Colonic mucosa (tissue), 4 donors: ENCODE data around the gene GCLC. TPM values are rescaled to one million over a fixed set of nuclear protein-coding genes. Genes with fewer than 3 reads are reported as not detected.
A peak's percentile ranks its signal among the peaks of the same experiment; 100 is the strongest.

Experiments
- DNase-seq: peaks from one replicate; pipeline ENCODE4 v3.0.0-alpha.2; 2020
- H3K27ac ChIP-seq: fragments of 200-600 bp; one replicate; pipeline ENCODE4 v1.8.0; 2021
- H3K27me3 ChIP-seq: fragments of 200-600 bp; one replicate; pipeline ENCODE4 v1.8.0; 2021
- H3K36me3 ChIP-seq: fragments of 200-600 bp; one replicate; pipeline ENCODE4 v1.8.0; 2021
- H3K4me1 ChIP-seq: fragments of 200-600 bp; one replicate; pipeline ENCODE4 v1.8.0; 2021; ENCODE audit warnings: mild to moderate bottlenecking
- H3K4me3 ChIP-seq: fragments of 200-600 bp; one replicate; pipeline ENCODE4 v1.8.0; 2021
- H3K9ac ChIP-seq, 2 donors: one replicate each; pipeline ENCODE4 v1.7.0; 2013; ENCODE audit warnings: control low read depth in 2 of 2, low read depth in 2 of 2, low read length in 2 of 2
- H3K9me3 ChIP-seq: fragments of 200-600 bp; one replicate; pipeline ENCODE4 v1.8.0; 2021
- intact Hi-C: fragments of 100-400 bp; cut with DNase I; formaldehyde crosslinking; loops from one replicate; pipeline ENCODE4 v1.14.1; 2022
- total RNA-seq, 2 donors: library from RNA; stranded (reverse); fragmentation: NEBNext Ultra II Directional in 1 of 2; extraction: Animal tissue kit (Norgen Biotek cat#: 25700) in 1 of 2; gene quantifications; one replicate each; pipeline ENCODE4 v1.2.1, GENCODE V29; 2021
- TF ChIP-seq, protein P1 (sequence below): fragments of 200-600 bp; IDR thresholded peaks from one replicate; pipeline ENCODE4 v1.8.0; 2022; ENCODE audit warnings: antibody characterized with exemption, mild to moderate bottlenecking
- donor health status: healthy.
- donor health status: DM: no; HTN: no; CAD: no.
- donor health status: DM: no; HTN: no; CAD: no.

The GCLC gene
- 10 to 100 TPM; 35.0 to 37.1 TPM for total RNA-seq

DNA sequence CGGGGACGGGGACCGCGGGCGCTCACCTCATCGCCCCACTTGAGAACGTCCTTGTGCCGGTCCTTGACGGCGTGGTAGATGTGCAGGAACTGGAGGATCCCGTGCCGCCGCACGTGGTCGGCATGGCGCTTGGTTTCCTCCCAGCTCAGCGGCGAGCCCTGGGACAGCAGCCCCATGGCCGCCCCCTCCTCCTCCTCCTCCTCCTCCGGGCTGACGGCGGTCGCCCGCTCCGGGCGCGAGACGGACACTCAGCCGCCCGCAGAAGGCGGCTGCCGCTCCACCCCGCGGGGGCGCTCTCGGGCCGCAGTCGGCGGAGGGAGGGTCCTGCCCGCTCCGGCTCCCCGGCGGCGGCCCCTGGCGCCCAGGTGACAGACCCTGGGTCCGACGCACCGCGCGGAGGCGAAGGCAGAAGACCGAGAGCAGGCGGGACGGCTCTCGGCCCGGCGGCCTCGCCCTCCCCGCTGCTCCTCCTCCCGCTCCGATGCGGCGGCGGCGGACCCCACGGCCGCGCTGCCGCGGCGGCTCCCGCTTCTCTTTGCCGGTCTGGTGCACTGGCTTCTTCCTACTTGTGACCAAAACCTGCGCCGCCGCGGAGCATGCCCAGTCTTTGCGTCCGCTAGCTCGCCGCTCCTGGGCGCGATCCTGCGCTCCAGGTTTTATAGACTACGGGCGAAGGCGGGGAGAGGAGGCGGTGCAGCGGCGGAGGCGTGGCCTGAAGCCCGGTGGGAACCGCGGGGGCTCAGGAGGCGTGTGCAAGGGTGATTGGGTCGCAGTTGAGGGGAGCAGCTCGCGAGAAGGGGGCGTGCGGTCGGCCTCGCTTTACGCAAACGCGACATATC, at the start of gene GCLC:
Gene GCLC (minus strand): TSS at position 632 of the 839 bp plus-strand sequence. CDS start 456 bp downstream, at position 176.
- Histone ChIP-seq H3K27me3 (no peaks in the 10 kb centered on the region), H3K36me3 (no peaks in the 10 kb centered on the region), H3K4me1 (peaks cover 6% of the 10 kb centered on the region), H3K9ac (peak within 1 kb of the TSS; percentile 85 to 86), H3K27ac (peak within 1 kb of the TSS; percentile 95), H3K9me3 (no peaks in the 10 kb centered on the region), H3K4me3 (peak within 1 kb of the TSS; percentile 77)
- TF ChIP-seq, protein P1, sequence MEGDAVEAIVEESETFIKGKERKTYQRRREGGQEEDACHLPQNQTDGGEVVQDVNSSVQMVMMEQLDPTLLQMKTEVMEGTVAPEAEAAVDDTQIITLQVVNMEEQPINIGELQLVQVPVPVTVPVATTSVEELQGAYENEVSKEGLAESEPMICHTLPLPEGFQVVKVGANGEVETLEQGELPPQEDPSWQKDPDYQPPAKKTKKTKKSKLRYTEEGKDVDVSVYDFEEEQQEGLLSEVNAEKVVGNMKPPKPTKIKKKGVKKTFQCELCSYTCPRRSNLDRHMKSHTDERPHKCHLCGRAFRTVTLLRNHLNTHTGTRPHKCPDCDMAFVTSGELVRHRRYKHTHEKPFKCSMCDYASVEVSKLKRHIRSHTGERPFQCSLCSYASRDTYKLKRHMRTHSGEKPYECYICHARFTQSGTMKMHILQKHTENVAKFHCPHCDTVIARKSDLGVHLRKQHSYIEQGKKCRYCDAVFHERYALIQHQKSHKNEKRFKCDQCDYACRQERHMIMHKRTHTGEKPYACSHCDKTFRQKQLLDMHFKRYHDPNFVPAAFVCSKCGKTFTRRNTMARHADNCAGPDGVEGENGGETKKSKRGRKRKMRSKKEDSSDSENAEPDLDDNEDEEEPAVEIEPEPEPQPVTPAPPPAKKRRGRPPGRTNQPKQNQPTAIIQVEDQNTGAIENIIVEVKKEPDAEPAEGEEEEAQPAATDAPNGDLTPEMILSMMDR: peak; percentile 61
- intact Hi-C loops: loop anchor here (2.0 to 5.0 kb wide), 2 partner anchors 47 to 108 kb away; no protein-coding TSS in a partner anchor
- peak; percentile 95 for DNase-seq

- Histone ChIP-seq H3K4me3 (no peak overlapping the region), H3K27me3 (no peaks in the 10 kb centered on the region), H3K36me3 (no peaks in the 10 kb centered on the region), H3K4me1 (no peaks in the 10 kb centered on the region), H3K27ac (no peak overlapping the region), H3K9me3 (no peaks in the 10 kb centered on the region), H3K9ac (no peak overlapping the region)
- DNase-seq: no peak
- TF ChIP-seq, protein P1: no peak
- intact Hi-C loops: no loop called here
These were observed 49.7 kb upstream of the GCLC start for GRCh38 chr6:53594596-53594995.

DNA sequence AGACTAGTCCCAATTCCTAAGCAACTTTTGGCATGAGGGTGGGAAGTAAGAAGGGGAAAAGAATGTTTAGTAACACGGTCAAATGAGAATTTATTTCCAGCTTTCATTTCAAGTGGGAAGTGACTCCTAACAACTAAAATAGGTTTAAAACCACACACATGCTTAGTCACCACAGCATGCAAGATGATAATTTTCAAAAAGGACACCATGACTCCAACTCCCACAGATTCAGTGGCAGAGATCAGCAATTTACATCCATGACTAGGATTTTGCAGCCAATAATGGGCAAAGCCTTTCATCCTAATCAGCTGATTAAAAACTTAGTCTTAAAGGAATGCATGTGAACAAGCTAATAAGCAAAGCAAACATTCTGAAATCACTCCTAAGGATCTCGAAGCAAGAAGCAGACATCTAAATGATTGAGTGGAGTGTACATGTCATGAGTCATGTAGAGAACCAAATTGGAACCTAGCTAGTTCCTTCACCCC, 48.1 kb upstream of the GCLC start:
- no peaks in the 10 kb centered on the region for H3K36me3 ChIP-seq
- DNase-seq: no peak
- TF ChIP-seq, protein P1: no peak

DNA sequence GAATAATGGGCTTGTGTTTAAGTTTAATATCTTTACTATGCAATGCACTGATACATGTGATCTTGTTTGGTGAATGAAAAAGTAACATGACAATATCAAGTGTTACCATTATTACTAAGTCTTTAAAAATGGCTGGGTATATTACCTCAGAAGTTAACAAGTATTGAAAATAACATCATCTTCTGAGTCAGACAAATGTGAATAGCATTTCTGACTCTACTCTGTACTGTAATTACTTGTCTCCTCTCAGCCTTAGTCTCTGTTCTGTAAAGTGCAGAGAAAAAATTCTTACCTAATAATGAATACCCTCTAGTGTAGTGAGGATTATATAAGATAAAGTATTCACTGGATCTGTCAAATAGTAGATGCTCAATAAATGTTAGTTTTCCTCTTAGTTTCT, 47.0 kb upstream of the GCLC start:
- no peaks in the 10 kb centered on the region for H3K36me3 ChIP-seq

More for the DNA sequence above, 48.1 kb upstream of the GCLC start:
- no peaks in the 10 kb centered on the region for H3K4me1 ChIP-seq
- no peak overlapping the region for H3K4me3 ChIP-seq
- H3K27ac ChIP-seq: no peak overlapping the region
- no peaks in the 10 kb centered on the region for H3K9me3 ChIP-seq
- H3K27me3 ChIP-seq: no peaks in the 10 kb centered on the region
- no peak overlapping the region for H3K9ac ChIP-seq
- intact Hi-C loops: no loop called here

DNA sequence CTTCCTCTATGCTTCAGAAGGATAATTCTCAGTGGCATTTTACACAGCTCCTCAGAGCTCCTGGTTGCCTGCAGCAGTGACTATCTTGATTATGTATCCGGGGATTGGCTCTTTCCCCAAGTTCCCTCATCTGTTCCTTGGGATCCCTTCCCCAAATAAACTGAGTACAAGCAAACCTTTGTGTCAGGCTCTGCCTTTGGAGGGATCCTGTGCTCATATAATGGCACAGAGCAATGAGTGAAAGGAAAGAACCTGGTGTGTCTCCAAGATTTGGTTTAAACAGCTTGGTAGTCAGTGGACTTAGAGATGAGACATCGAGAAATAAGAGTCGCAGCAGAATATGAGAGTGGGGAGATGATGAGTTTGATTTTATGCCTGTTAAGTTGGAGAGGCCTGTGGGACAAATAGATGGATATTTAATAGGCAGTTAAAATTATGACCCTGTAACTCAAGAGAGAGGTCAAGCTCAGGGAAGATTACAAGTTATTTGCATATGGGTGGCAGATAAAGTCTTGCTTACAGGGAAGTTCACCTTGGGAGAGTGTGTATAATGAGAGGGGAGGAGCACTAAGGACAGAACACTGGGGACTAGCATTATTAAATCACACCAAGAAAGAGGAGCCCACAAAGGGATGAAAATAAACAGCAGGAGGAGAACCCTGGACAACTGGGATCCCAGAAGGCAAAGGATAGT, 44.1 kb upstream of the GCLC start:
- TF ChIP-seq, protein P1: no peak
- DNase-seq: no peak
- no peak overlapping the region for H3K4me3 ChIP-seq

More for the DNA sequence above, 47.0 kb upstream of the GCLC start:
- no peaks in the 10 kb centered on the region for H3K9me3 ChIP-seq
- TF ChIP-seq, protein P1: no peak
- intact Hi-C loops: no loop called here
- H3K27ac ChIP-seq: no peak overlapping the region
- no peak overlapping the region for H3K4me3 ChIP-seq
- H3K27me3 ChIP-seq: no peaks in the 10 kb centered on the region
- no peak for DNase-seq
- no peaks in the 10 kb centered on the region for H3K4me1 ChIP-seq
- no peak overlapping the region for H3K9ac ChIP-seq

More for the DNA sequence above, 44.1 kb upstream of the GCLC start:
- Histone ChIP-seq H3K36me3 (no peaks in the 10 kb centered on the region), H3K27me3 (no peaks in the 10 kb centered on the region), H3K9ac (no peak overlapping the region), H3K4me1 (no peaks in the 10 kb centered on the region), H3K9me3 (no peaks in the 10 kb centered on the region), H3K27ac (no peak overlapping the region)
- intact Hi-C loops: no loop called here
